ENCODE measurements around the gene C1orf216. TPM values are rescaled to one million over a fixed set of nuclear protein-coding genes. Genes with fewer than 3 reads are reported as not detected.
A peak's percentile ranks its signal among the peaks of the same experiment; 100 is the strongest.
"Not testable (repeated sequence)": the region's sequence is repeated elsewhere in the genome, so short reads cannot be mapped to it uniquely, and the experiment has no call there.

Gene C1orf216
- total RNA-seq, 2 experiments from 2014 or later = 12.3 to 13.7 TPM

GRCh38 chr1:35725596-35725995 lies 6.9 kb upstream of the C1orf216 start:
- Mint-ChIP-seq H3K27ac (no peak overlapping the region), H3K4me1 (peaks cover 3% of the 10 kb centered on the region), H3K4me3 (no peak overlapping the region), H3K9me3 (no peaks in the 10 kb centered on the region), H3K36me3 (peaks cover 9% of the 10 kb centered on the region), H3K27me3 (no peaks in the 10 kb centered on the region)
- POLR2A ChIA-PET = interaction anchor here (0.6 to 1.7 kb wide), 2 partner anchors 10 to 165 kb away, joined by 4 read pairs; no protein-coding TSS in a partner anchor
- ATAC-seq (ENCODE audit: low read depth) (no peak), DNase-seq (no peak)

GRCh38 chr1:35717911-35718476 lies 690 bp downstream of the C1orf216 start:
- Mint-ChIP-seq H3K4me1 (peaks cover 30% of the 10 kb centered on the region), H3K9me3 (no peaks in the 10 kb centered on the region), H3K27me3 (no peaks in the 10 kb centered on the region), H3K4me3 (peak overlapping the region; percentile 85), H3K27ac (peak overlapping the region; percentile 25), H3K36me3 (peaks cover 10% of the 10 kb centered on the region)
- POLR2A ChIA-PET = interaction anchor here (0.6 to 1.6 kb wide), 3 partner anchors 51 to 146 kb away, joined by 3 to 10 read pairs (median 5); partner anchors contain the start of gene CLSPN
- ATAC-seq (ENCODE audit: low read depth) (no peak), DNase-seq (no peak)

- ATAC-seq (ENCODE audit: low read depth) (peak; percentile 65), DNase-seq (peak; percentile 83)
- POLR2A ChIA-PET = interaction anchor here (1.0 to 1.9 kb wide), 7 partner anchors 10 to 523 kb away, joined by 3 to 11 read pairs (median 4); partner anchors contain the start of genes CLSPN and SFPQ
- H3K27ac Mint-ChIP-seq = peak overlapping the region; percentile 69
- H3K4me3 Mint-ChIP-seq = peak overlapping the region; percentile 10
- peaks cover 30% of the 10 kb centered on the region for H3K4me1 Mint-ChIP-seq
- H3K9me3 Mint-ChIP-seq = no peaks in the 10 kb centered on the region
- H3K36me3 Mint-ChIP-seq = peaks cover 13% of the 10 kb centered on the region
- no peaks in the 10 kb centered on the region for H3K27me3 Mint-ChIP-seq
These were observed 3.1 kb downstream of the C1orf216 start for GRCh38 chr1:35715568-35716002.

GRCh38 chr1:35714921-35715567 lies 3.6 kb downstream of the C1orf216 start:
- Mint-ChIP-seq H3K4me3 (peak overlapping the region; percentile 10), H3K9me3 (no peaks in the 10 kb centered on the region), H3K4me1 (peaks cover 30% of the 10 kb centered on the region), H3K27me3 (no peaks in the 10 kb centered on the region), H3K27ac (peak overlapping the region; percentile 69), H3K36me3 (peaks cover 13% of the 10 kb centered on the region)
- ATAC-seq (ENCODE audit: low read depth) (peak; percentile 9), DNase-seq (no peak)
- POLR2A ChIA-PET = interaction anchor here (0.5 to 1.9 kb wide), 6 partner anchors 10 to 683 kb away, joined by 3 to 11 read pairs (median 4); partner anchors contain the start of genes CLSPN, SFPQ and ZMYM6

- Mint-ChIP-seq H3K27me3 (peaks cover 28% of the 10 kb centered on the region), H3K4me1 (peaks cover 25% of the 10 kb centered on the region), H3K36me3 (peaks cover 10% of the 10 kb centered on the region)
- H3K9me3 Mint-ChIP-seq; POLR2A ChIA-PET; H3K27ac Mint-ChIP-seq; H3K4me3 Mint-ChIP-seq; DNase-seq; ATAC-seq (ENCODE audit: low read depth): not testable (repeated sequence)
These were observed 7.6 kb downstream of the C1orf216 start for GRCh38 chr1:35711098-35711497.

- peak overlapping the region; percentile 62 for H3K4me3 Mint-ChIP-seq
- H3K9me3 Mint-ChIP-seq = no peaks in the 10 kb centered on the region
- H3K27me3 Mint-ChIP-seq = peaks cover 47% of the 10 kb centered on the region
- no peak overlapping the region for H3K27ac Mint-ChIP-seq
- peaks cover 3% of the 10 kb centered on the region for H3K36me3 Mint-ChIP-seq
- DNase-seq = no peak
- POLR2A ChIA-PET = no interaction called here
- H3K4me1 Mint-ChIP-seq = peaks cover 15% of the 10 kb centered on the region
- no peak for ATAC-seq (ENCODE audit: low read depth)
These were observed 9.7 kb downstream of the C1orf216 start for GRCh38 chr1:35708952-35709351.

- H3K4me1 Mint-ChIP-seq = peaks cover 15% of the 10 kb centered on the region
- POLR2A ChIA-PET = no interaction called here
- peaks cover 50% of the 10 kb centered on the region for H3K27me3 Mint-ChIP-seq
- DNase-seq (no peak), ATAC-seq (ENCODE audit: low read depth) (no peak)
- H3K9me3 Mint-ChIP-seq = no peaks in the 10 kb centered on the region
- peak overlapping the region; percentile 62 for H3K4me3 Mint-ChIP-seq
- no peak overlapping the region for H3K27ac Mint-ChIP-seq
- H3K36me3 Mint-ChIP-seq = peaks cover 3% of the 10 kb centered on the region
These were observed 10.2 kb downstream of the C1orf216 start for GRCh38 chr1:35708441-35708921.

- peak; percentile 54 for DNase-seq
- Mint-ChIP-seq H3K4me3 (peak overlapping the region; percentile 70), H3K27me3 (peaks cover 52% of the 10 kb centered on the region), H3K9me3 (no peaks in the 10 kb centered on the region), H3K36me3 (peaks cover 3% of the 10 kb centered on the region), H3K4me1 (peaks cover 15% of the 10 kb centered on the region), H3K27ac (no peak overlapping the region)
- POLR2A ChIA-PET = interaction anchor here (0.6 to 1.2 kb wide), 2 partner anchors 66 to 80 kb away, joined by 3 to 7 read pairs; no protein-coding TSS in a partner anchor
- peak; percentile 48 for ATAC-seq (ENCODE audit: low read depth)
These were observed 10.9 kb downstream of the C1orf216 start for GRCh38 chr1:35707601-35708440.

GRCh38 chr1:35706846-35707600 lies 11.7 kb downstream of the C1orf216 start:
- peak overlapping the region; percentile 70 for H3K4me3 Mint-ChIP-seq

GRCh38 chr1:35702508-35702907 lies 16.2 kb downstream of the C1orf216 start:
- Mint-ChIP-seq H3K27me3 (peaks cover 82% of the 10 kb centered on the region), H3K4me1 (peaks cover 7% of the 10 kb centered on the region), H3K36me3 (no peaks in the 10 kb centered on the region), H3K27ac (no peak overlapping the region), H3K4me3 (no peak overlapping the region), H3K9me3 (no peaks in the 10 kb centered on the region)
- ATAC-seq (ENCODE audit: low read depth) (no peak), DNase-seq (no peak)
- POLR2A ChIA-PET = no interaction called here

More at GRCh38 chr1:35706846-35707600, 11.7 kb downstream of the C1orf216 start:
- POLR2A ChIA-PET = interaction anchor here (0.6 to 1.2 kb wide), 2 partner anchors 65 to 259 kb away, joined by 3 to 7 read pairs; no protein-coding TSS in a partner anchor
- peak; percentile 51 for ATAC-seq (ENCODE audit: low read depth)
- peak; percentile 53 for DNase-seq
- peaks cover 57% of the 10 kb centered on the region for H3K27me3 Mint-ChIP-seq
- H3K36me3 Mint-ChIP-seq = peaks cover 3% of the 10 kb centered on the region
- H3K27ac Mint-ChIP-seq = peak overlapping the region; percentile 26
- H3K9me3 Mint-ChIP-seq = no peaks in the 10 kb centered on the region
- peaks cover 15% of the 10 kb centered on the region for H3K4me1 Mint-ChIP-seq

- ATAC-seq (ENCODE audit: low read depth); H3K9me3 Mint-ChIP-seq; H3K36me3 Mint-ChIP-seq; DNase-seq; H3K27ac Mint-ChIP-seq; H3K4me3 Mint-ChIP-seq; POLR2A ChIA-PET; H3K4me1 Mint-ChIP-seq: not testable (repeated sequence)
- peaks cover 64% of the 10 kb centered on the region for H3K27me3 Mint-ChIP-seq
These were observed 19.5 kb downstream of the C1orf216 start for GRCh38 chr1:35699152-35699551.

- DNase-seq (no peak), ATAC-seq (ENCODE audit: low read depth) (no peak)
- no peaks in the 10 kb centered on the region for H3K4me1 Mint-ChIP-seq
- H3K9me3 Mint-ChIP-seq = no peaks in the 10 kb centered on the region
- no peak overlapping the region for H3K27ac Mint-ChIP-seq
- POLR2A ChIA-PET = no interaction called here
- no peaks in the 10 kb centered on the region for H3K36me3 Mint-ChIP-seq
- H3K27me3 Mint-ChIP-seq = peaks cover 21% of the 10 kb centered on the region
- H3K4me3 Mint-ChIP-seq = no peak overlapping the region
These were observed 26.4 kb downstream of the C1orf216 start for GRCh38 chr1:35692317-35692716.

Measured in activated naive CD8-positive, alpha-beta T cell treated with anti-CD3 and anti-CD28 coated beads, Interleukin-2, amount 10 ng/mL, durations not matched to agents 7 days and 5 days (primary cell).